OCI-LY7 (cell line): ENCODE data around the gene TPSD1. TPM values are rescaled to one million over a fixed set of nuclear protein-coding genes. Genes with fewer than 3 reads are reported as not detected.
A peak's percentile ranks its signal among the peaks of the same experiment; 100 is the strongest.

Source experiments
- BruUV-seq: library from RNA; stranded (reverse); fragments of 400-500 nt; replicated peaks from 2 replicates; lab custom pipeline; 2021; lab: Mats Ljungman, UMichigan
- CTCF ChIA-PET: fragments of 300-600 bp; sonication (Branson Sonifier 250); formaldehyde crosslinking; loops from one replicate; lab custom pipeline; 2022; ENCODE audit warnings: antibody characterized with exemption; ENCODE audit not compliant: unreplicated experiment; lab: Charles Lee
- POLR2A ChIA-PET: fragments of 300-600 bp; sonication (Branson Sonifier 250); formaldehyde crosslinking; loops from one replicate; lab custom pipeline; 2022; ENCODE audit warnings: antibody characterized with exemption; lab: Charles Lee
- DNase-seq: peaks from one replicate; pipeline ENCODE4 v3.0.0-alpha.2; 2015; ENCODE audit warnings: low spot score
- H2AFZ ChIP-seq: fragments of 200-600 bp; sonication (generic), shearing (Covaris generic); 2 replicates; pipeline ENCODE4 v1.6.1; 2014; ENCODE audit warnings: mild to moderate bottlenecking, antibody characterized with exemption, low read length, moderate library complexity
- H3K27ac ChIP-seq: fragments of 200-600 bp; sonication (generic); 2 replicates; pipeline ENCODE4 v1.5.1; 2014; ENCODE audit warnings: mixed run types, low read depth, mild to moderate bottlenecking, moderate library complexity, low read length, inconsistent platforms; ENCODE audit not compliant: poor library complexity, severe bottlenecking
- H3K36me3 ChIP-seq: fragments of 200-600 bp; sonication (generic); 2 replicates; pipeline ENCODE4 v1.6.1; 2014; ENCODE audit warnings: mild to moderate bottlenecking, antibody characterized with exemption, low read length, moderate library complexity, mixed read lengths; ENCODE audit not compliant: insufficient read depth
- H3K4me1 ChIP-seq: fragments of 200-600 bp; sonication (generic); 2 replicates; pipeline ENCODE4 v1.5.1; 2014; ENCODE audit warnings: mild to moderate bottlenecking, low read length; ENCODE audit not compliant: insufficient read depth, poor library complexity, severe bottlenecking
- H3K4me2 ChIP-seq: fragments of 200-600 bp; sonication (generic); 2 replicates; pipeline ENCODE4 v1.6.1; 2014; ENCODE audit warnings: mild to moderate bottlenecking, low read length
- H3K4me3 ChIP-seq: fragments of 200-600 bp; sonication (generic); 2 replicates; pipeline ENCODE4 v1.5.1; 2014; ENCODE audit warnings: mild to moderate bottlenecking, low read depth, low read length; ENCODE audit not compliant: poor library complexity, severe bottlenecking
- H3K79me2 ChIP-seq: fragments of 200-600 bp; sonication (generic); 2 replicates; pipeline ENCODE4 v1.6.1; 2016; ENCODE audit warnings: low read depth, mild to moderate bottlenecking, low read length, moderate library complexity, mixed read lengths; ENCODE audit not compliant: insufficient read depth
- H3K9me2 ChIP-seq: fragments of 200-600 bp; sonication (generic); 2 replicates; pipeline ENCODE4 v1.6.1; 2016; ENCODE audit warnings: mild to moderate bottlenecking, low read length, mixed read lengths; ENCODE audit not compliant: insufficient read depth
- H3K9me3 ChIP-seq: fragments of 200-600 bp; sonication (generic); 2 replicates; pipeline ENCODE4 v1.6.1; 2014; ENCODE audit warnings: mild to moderate bottlenecking, mixed run types, low read length, mixed read lengths
- H4K20me1 ChIP-seq: fragments of 200-600 bp; sonication (generic); 2 replicates; pipeline ENCODE4 v1.6.1; 2014; ENCODE audit warnings: mild to moderate bottlenecking, antibody characterized with exemption, low read length, moderate library complexity, mixed read lengths; ENCODE audit not compliant: insufficient read depth
- CTCF ChIP-seq: fragments of 200-600 bp; sonication (generic); conservative IDR thresholded peaks from 2 replicates; pipeline ENCODE4 v1.5.1; 2014; ENCODE audit warnings: mild to moderate bottlenecking, antibody characterized with exemption, low read length, moderate library complexity, mixed read lengths
- EZH2phosphoT487 ChIP-seq: fragments of 200-600 bp; sonication (generic); IDR thresholded peaks from 2 replicates; pipeline ENCODE4 v1.6.1; 2018; ENCODE audit warnings: low read depth, borderline replicate concordance, mild to moderate bottlenecking, mixed run types, antibody characterized with exemption, low read length, moderate library complexity, mixed read lengths
- intact Hi-C: fragments of 100-400 bp; cut with micrococcal nuclease; formaldehyde crosslinking; loops from one replicate; pipeline ENCODE4 v1.10.0; 2022; ENCODE audit not compliant: unreplicated experiment
- total RNA-seq, 2 experiments: library from RNA; depleted of rRNA in 1 of 2; stranded (reverse); fragments of >200 nt in 1 of 2; shearing (Covaris generic) in 1 of 2; gene quantifications; 2 replicates each; pipeline ENCODE4 v1.2.3, GENCODE V29; 2014 to 2022

TPSD1 gene
- total RNA-seq, 2 experiments from 2014 or later = not detected

GRCh38 chr16:1300664-1301476, 45.0 kb downstream of the TPSD1 start:
- H3K4me2 ChIP-seq = peak overlapping the region; percentile 54

DNA sequence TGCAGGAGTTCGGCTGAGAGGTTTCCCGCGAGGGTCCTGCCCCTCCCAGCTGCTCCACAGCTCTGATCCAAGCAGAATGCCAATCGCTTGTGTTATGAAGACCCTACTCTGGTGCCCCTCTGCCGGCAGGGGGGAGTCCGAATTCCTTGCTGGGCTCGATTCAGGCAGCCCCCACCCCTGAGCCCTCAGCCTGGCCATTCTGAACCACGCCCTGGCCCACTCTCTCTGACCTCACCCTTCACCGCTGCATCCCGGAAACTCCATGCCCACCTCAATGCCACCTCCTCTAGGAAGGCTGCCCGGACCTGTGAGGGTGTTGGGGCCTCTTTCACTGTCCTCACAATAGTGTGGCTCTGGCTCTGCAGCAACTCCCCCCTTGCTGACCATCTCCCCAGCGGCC, 45.7 kb downstream of the TPSD1 start:
- ChIA-PET CTCF (no interaction called here), POLR2A (no interaction called here)
- BruUV-seq = no TSS peak
- no peak for DNase-seq
- intact Hi-C loops = loop anchor here (10.0 kb wide), 2 partner anchors 113 to 313 kb away; partner anchors contain the start of genes CRAMP1, IFT140 and UNKL
- Histone ChIP-seq H3K27ac (no peak overlapping the region), H3K4me1 (peaks cover 40% of the 10 kb centered on the region), H3K4me3 (no peak overlapping the region), H4K20me1 (no peaks in the 10 kb centered on the region), H2AFZ (no peak overlapping the region), H3K4me2 (no peak overlapping the region), H3K79me2 (no peaks in the 10 kb centered on the region), H3K36me3 (no peaks in the 10 kb centered on the region), H3K9me2 (no peaks in the 10 kb centered on the region), H3K9me3 (no peaks in the 10 kb centered on the region)
- no peak for TF ChIP-seq EZH2phosphoT487
- TF ChIP-seq CTCF = no peak

More at GRCh38 chr16:1300664-1301476, 45.0 kb downstream of the TPSD1 start:
- Histone ChIP-seq H3K27ac (no peak overlapping the region), H3K36me3 (no peaks in the 10 kb centered on the region), H3K9me2 (no peaks in the 10 kb centered on the region), H4K20me1 (no peaks in the 10 kb centered on the region), H3K4me1 (peaks cover 45% of the 10 kb centered on the region), H2AFZ (0 out of 2 replicates have a peak overlapping the region, but pooled peaks have one; percentile 21), H3K4me3 (peak overlapping the region; percentile 24), H3K9me3 (no peaks in the 10 kb centered on the region), H3K79me2 (no peaks in the 10 kb centered on the region)
- TF ChIP-seq EZH2phosphoT487 = no peak
- peak; percentile 82 for TF ChIP-seq CTCF
- intact Hi-C loops = loop anchor here (10.0 kb wide), 2 partner anchors 114 to 314 kb away; partner anchors contain the start of genes CRAMP1, IFT140 and UNKL
- POLR2A ChIA-PET = no interaction called here
- BruUV-seq = no TSS peak
- peak; percentile 69 for DNase-seq
- CTCF ChIA-PET = no interaction called here

GRCh38 chr16:1305823-1306222, 50.0 kb downstream of the TPSD1 start:
- H3K9me3 ChIP-seq = no peaks in the 10 kb centered on the region; the same call in 1 of the 2 replicates
- CTCF ChIA-PET = no interaction called here
- no TSS peak for BruUV-seq
- no peak overlapping the region for H3K4me3 ChIP-seq
- no peak for DNase-seq
- H3K9me2 ChIP-seq = no peaks in the 10 kb centered on the region
- H3K4me1 ChIP-seq = peaks cover 26% of the 10 kb centered on the region
- TF ChIP-seq CTCF = no peak
- no peak for TF ChIP-seq EZH2phosphoT487
- no peak overlapping the region for H3K27ac ChIP-seq
- H4K20me1 ChIP-seq = 0 out of 2 replicates have a peak, but pooled peaks cover 8% of the 10 kb centered on the region
- H3K4me2 ChIP-seq = no peak overlapping the region
- intact Hi-C loops = loop anchor here (10.0 kb wide), 2 partner anchors 109 to 309 kb away; partner anchors contain the start of genes CRAMP1, IFT140 and UNKL
- no peak overlapping the region for H2AFZ ChIP-seq
- POLR2A ChIA-PET = no interaction called here
- peaks cover 9% of the 10 kb centered on the region; the same call in 1 of the 2 replicates for H3K36me3 ChIP-seq
- H3K79me2 ChIP-seq = peaks cover 10% of the 10 kb centered on the region
